ENCODE results near the gene OXCT2.
"Not testable (repeated sequence)": the region's sequence is repeated elsewhere in the genome, so short reads cannot be mapped to it uniquely, and the experiment has no call there.

OXCT2 gene

DNA sequence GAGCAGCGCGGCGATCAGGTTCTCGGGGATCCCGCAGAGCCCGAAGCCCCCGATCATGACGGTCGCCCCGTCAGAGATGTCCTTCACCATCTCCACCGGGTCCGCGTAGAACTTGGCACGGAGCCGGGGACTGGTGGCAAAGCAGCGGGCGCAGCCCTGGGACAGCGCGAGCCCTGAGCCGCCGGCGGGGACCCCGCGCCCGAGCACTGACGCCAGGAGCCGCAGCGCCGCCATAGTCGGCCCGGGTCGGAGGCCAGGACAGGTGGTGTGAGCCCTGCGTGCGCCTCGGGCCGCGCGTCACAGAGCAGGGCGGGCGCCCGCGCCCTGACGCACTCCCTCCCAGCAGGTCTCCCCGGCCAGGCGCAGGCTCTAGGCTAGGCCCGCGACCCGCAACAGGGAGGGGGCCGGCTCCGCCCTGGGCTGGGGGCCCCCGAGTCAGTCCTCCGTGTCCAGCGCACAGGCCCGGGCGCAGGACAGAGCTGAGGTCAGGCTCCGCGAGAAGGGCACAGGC lies at the start of gene OXCT2:
Gene OXCT2 (minus strand): TSS at position 327 of the 511 bp plus-strand sequence. CDS start 93 bp downstream, at position 234.
- H3K4me3 ChIP-seq (ENCODE audit: control insufficient read depth, low read depth, low read length), result peak within 1 kb of the TSS; percentile 29
- DNase-seq (ENCODE audit: low read depth), result not testable (repeated sequence)

DNA sequence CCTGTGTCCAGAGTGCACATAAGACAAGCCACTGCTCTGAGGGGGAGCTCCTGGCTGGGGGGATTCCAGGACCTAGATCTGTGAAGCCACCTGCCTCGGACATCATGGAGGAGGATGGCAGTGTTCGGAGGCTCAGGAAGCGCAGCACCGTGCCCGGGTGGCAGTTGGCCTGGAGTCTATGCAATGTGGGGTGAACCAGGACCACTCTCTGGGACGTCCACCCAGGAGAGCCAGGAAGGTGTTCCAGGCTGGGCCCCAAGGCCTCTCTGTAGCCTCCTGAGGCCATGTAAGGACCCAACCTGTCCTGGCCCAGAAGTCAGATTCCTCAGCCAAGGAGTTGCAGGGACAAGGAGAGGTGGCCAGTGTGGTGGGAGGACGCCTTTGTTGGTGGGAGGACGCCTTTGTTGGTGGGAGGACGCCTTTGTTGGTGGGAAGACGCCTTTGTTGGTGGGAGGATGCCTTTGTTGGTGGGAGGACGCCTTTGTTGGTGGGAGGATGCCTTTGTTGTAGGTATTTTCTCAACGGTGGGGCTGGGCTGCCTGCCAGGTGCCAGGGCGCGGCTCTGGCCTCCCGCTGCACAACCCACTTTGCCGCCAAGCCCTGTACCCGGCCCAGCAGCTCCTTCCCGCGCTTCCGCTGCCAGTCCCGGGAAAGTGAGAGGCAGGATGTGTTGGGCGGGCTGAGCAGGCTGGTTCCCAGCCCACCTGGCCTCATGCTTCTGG lies 48.1 kb upstream of the OXCT2 start:
- TF ChIP-seq, protein P1, sequence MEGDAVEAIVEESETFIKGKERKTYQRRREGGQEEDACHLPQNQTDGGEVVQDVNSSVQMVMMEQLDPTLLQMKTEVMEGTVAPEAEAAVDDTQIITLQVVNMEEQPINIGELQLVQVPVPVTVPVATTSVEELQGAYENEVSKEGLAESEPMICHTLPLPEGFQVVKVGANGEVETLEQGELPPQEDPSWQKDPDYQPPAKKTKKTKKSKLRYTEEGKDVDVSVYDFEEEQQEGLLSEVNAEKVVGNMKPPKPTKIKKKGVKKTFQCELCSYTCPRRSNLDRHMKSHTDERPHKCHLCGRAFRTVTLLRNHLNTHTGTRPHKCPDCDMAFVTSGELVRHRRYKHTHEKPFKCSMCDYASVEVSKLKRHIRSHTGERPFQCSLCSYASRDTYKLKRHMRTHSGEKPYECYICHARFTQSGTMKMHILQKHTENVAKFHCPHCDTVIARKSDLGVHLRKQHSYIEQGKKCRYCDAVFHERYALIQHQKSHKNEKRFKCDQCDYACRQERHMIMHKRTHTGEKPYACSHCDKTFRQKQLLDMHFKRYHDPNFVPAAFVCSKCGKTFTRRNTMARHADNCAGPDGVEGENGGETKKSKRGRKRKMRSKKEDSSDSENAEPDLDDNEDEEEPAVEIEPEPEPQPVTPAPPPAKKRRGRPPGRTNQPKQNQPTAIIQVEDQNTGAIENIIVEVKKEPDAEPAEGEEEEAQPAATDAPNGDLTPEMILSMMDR (conservative IDR thresholded peaks at IDR 0.05; ENCODE audit: control insufficient read depth, insufficient read depth, low read depth, low read length), result no peak
- no peak overlapping the region for H3K4me3 ChIP-seq (ENCODE audit: control insufficient read depth, low read depth, low read length)
- no peak for DNase-seq (ENCODE audit: low read depth)

DNA sequence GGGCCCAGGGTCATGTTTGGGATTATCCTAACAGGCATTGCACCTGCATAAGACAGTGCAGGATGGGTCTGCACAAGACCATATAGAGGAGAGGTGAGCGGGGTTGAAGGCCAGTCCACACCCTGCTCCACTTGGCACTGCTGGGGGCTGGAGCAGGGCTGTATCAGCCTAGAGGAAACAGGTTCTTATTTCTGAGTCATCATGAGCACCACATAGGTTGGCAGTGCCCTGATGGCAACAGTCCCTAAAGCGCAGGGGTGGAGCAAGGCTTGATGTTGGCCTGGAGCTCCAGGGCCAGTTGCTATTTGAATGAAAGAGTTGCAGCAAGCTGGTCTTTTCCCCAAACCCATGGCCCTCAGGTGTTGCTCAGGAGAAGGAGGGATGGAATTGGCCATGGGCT lies 47.3 kb upstream of the OXCT2 start:
- no peak overlapping the region for H3K4me3 ChIP-seq (ENCODE audit: control insufficient read depth, low read depth, low read length)
- TF ChIP-seq, protein P1 (conservative IDR thresholded peaks at IDR 0.05; ENCODE audit: control insufficient read depth, insufficient read depth, low read depth, low read length), result no peak
- DNase-seq (ENCODE audit: low read depth), result no peak

DNA sequence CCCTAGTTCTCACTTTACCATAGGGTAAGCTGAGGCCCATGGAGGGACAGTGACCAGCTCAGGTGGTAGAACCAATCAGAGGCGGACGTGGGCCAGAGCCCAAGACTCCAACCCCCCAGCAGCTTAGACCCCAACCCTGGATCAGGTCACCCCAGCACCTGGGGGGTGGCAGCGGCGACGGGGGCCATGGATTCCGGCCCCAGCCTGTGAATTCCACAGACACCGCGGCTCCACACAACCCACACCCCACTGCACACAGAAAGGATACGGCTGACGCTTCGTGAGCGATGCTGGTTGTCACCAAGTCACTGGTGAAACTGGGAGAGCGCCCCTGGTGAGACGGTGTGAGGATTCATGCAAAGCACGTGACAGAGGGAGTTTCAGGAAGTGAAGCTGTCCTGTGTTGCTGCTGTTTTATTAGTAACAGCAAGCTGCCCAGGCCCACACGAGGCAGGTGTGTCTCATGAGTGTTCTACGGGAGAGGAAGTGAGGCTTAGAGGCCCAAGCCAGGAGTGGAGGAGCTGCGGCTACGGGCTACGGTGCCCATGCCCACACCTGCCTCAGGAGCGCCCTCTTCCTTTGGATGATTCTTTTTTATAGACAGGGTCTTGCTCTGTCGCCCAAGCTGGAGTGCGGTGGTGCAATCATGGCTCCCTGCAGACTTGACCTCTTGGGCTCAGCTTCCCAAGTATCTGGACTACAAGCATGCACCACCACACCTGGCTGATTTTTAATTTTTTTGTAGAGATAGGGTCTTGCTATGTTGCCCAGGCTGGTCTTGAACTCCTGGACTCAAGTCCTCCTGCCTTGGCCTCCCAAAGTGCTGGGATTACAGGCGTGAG lies 46.2 kb upstream of the OXCT2 start:
- not testable (repeated sequence) for H3K4me3 ChIP-seq (ENCODE audit: control insufficient read depth, low read depth, low read length)
- DNase-seq (ENCODE audit: low read depth), result peak; percentile 5

DNA sequence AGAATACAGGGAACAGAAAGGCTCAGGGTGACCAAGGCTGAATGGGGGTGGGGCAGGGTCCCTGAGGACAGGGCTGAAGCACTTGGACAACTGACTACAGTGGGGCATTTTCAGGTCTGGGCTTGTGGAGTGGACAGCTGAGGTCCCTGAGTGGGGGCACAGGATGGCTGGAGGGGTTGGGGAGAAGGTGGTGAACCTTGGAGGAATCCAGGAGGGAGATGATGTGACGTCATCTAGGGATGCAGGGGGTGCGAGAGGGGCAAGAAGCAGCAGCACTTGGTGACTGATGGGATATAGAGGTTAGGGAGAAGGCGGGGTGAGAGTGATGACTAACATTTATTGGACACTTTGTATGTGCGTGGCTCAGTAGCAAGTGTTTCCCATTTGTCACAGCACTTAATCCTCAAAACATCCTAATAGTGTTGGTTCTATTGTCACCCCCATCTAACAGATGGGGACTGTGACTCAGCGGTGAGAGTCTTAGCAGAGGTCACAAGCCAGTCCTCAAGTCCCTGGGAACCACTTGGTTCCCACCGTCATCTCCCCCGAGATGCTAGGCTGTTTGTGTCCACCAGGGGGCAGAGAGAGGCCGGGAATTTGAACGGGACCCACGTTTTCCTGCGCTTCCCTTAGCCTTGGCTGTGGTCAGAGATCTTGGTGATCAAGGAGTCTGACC lies 45.4 kb upstream of the OXCT2 start:
- TF ChIP-seq, protein P1 (conservative IDR thresholded peaks at IDR 0.05; ENCODE audit: control insufficient read depth, insufficient read depth, low read depth, low read length), result peak; percentile 87
- peak; percentile 91 for DNase-seq (ENCODE audit: low read depth)
- H3K4me3 ChIP-seq (ENCODE audit: control insufficient read depth, low read depth, low read length), result no peak overlapping the region

DNA sequence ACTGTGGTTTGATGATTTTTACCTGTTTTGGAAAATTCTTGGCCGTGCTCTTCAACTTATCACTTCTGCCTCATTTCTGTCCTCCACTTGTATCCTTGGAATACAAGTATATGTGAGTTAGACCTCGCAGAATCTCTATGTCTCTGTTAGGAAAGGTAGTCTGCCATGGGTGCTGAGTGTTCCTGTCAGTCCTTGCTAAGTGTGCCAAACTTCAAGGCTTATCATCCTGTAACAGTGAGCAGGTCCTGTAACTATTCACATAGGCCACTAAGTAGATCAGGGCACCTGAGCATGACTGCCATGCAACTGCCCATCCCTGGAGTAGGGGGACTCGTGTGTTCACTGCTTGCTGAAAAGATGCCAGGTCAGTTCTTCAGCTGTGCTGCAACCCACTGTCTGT lies 41.8 kb upstream of the OXCT2 start:
- DNase-seq (ENCODE audit: low read depth), result no peak
- TF ChIP-seq, protein P1 (conservative IDR thresholded peaks at IDR 0.05; ENCODE audit: control insufficient read depth, insufficient read depth, low read depth, low read length), result no peak
- no peak overlapping the region for H3K4me3 ChIP-seq (ENCODE audit: control insufficient read depth, low read depth, low read length)

DNA sequence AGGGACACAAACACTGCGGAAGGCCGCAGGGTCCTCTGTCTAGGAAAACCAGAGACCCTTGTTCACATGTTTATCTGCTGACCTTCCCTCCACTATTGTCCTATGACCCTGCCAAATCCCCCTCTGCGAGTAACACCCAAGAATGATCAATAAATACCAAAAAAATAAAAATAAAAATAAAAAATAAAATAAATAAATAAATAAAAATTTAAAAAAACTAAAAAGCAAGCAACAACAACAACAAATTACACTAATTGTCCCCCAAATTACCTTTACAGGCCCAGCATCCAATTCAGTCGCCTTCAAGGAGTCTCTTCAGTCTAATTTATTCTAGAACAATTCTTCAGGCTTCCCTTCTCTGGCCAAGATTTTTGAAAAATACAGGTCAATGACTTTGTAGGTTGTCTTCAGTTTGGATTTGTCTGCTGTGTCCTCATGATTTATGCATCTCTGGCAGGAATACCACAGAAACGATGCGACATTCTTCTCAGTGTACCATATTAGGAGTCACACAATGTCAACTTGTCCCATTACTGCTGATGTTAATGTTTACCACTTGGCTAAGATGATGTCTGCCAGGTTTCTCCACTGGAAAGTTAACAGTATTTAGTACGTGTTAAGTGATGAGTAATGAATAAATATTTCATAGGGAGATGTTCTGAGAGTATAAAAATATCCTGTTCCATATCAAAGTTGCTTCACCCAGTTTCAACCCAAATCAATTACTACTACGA lies 37.8 kb upstream of the OXCT2 start:
- no peak for DNase-seq (ENCODE audit: low read depth)
- TF ChIP-seq, protein P1 (conservative IDR thresholded peaks at IDR 0.05; ENCODE audit: control insufficient read depth, insufficient read depth, low read depth, low read length), result no peak
- H3K4me3 ChIP-seq (ENCODE audit: control insufficient read depth, low read depth, low read length), result no peak overlapping the region

Measured in fibroblast of mammary gland (primary cell).